Astrocyte (in vitro differentiated cells and primary cell): ENCODE results near the gene ATIC. TPM values are rescaled to one million over a fixed set of nuclear protein-coding genes. Genes with fewer than 3 reads are reported as not detected.

Experiments
- DNase-seq: peaks from one replicate; pipeline ENCODE4 v3.0.0-alpha.2; 2010; ENCODE audit warnings: low read depth
- FAIRE-seq: peaks from 2 replicates; lab custom pipeline; 2011; peaks lifted over from hg19 to GRCh38; lab: Jason Lieb, UNC
- H2AFZ ChIP-seq: 2 replicates; pipeline ENCODE4 v1.6.0; 2012; ENCODE audit warnings: low read depth, low read length, inconsistent platforms
- H3K27ac ChIP-seq: 2 replicates; pipeline ENCODE4 v1.5.1; 2011; ENCODE audit warnings: low read depth, low read length, inconsistent platforms
- H3K27me3 ChIP-seq: 2 replicates; pipeline ENCODE4 v1.6.0; 2011; ENCODE audit warnings: low read length, inconsistent platforms; ENCODE audit not compliant: insufficient read depth
- H3K36me3 ChIP-seq: 2 replicates; pipeline ENCODE4 v1.5.1; 2011; ENCODE audit warnings: low read length, inconsistent platforms; ENCODE audit not compliant: insufficient read depth
- H3K4me1 ChIP-seq: 2 replicates; pipeline ENCODE4 v1.5.1; 2011; ENCODE audit warnings: low read length, inconsistent platforms; ENCODE audit not compliant: insufficient read depth
- H3K4me2 ChIP-seq: 2 replicates; pipeline ENCODE4 v1.6.0; 2012; ENCODE audit warnings: low read length, inconsistent platforms
- H3K4me3 ChIP-seq: 2 replicates; pipeline ENCODE4 v1.5.1; 2011; ENCODE audit warnings: low read depth, mild to moderate bottlenecking, low read length, inconsistent platforms; ENCODE audit not compliant: insufficient read depth
- H3K79me2 ChIP-seq: 2 replicates; pipeline ENCODE4 v1.6.0; 2012; ENCODE audit warnings: mild to moderate bottlenecking, low read length, inconsistent platforms; ENCODE audit not compliant: insufficient read depth
- H3K9ac ChIP-seq: 2 replicates; pipeline ENCODE4 v1.6.0; 2012; ENCODE audit warnings: mild to moderate bottlenecking, low read length, inconsistent platforms
- H3K9me3 ChIP-seq: 2 replicates; pipeline ENCODE4 v1.5.1; 2012; ENCODE audit warnings: low read depth, mild to moderate bottlenecking, low read length, inconsistent platforms; ENCODE audit not compliant: insufficient read depth
- H4K20me1 ChIP-seq: 2 replicates; pipeline ENCODE4 v1.6.0; 2012; ENCODE audit warnings: low read length, inconsistent platforms; ENCODE audit not compliant: insufficient read depth
- H3K27ac Mint-ChIP-seq: one replicate; pipeline ENCODE4 v1.8.0; 2021; ENCODE audit warnings: mild to moderate bottlenecking, mixed read lengths; ENCODE audit not compliant: unreplicated experiment
- H3K27me3 Mint-ChIP-seq: one replicate; pipeline ENCODE4 v1.8.0; 2021; ENCODE audit warnings: low read depth, mixed read lengths; ENCODE audit not compliant: unreplicated experiment
- H3K36me3 Mint-ChIP-seq: one replicate; pipeline ENCODE4 v1.8.0; 2021; ENCODE audit warnings: low read depth, mixed read lengths; ENCODE audit not compliant: unreplicated experiment
- H3K4me1 Mint-ChIP-seq: one replicate; pipeline ENCODE4 v1.8.0; 2021; ENCODE audit warnings: low read depth, mixed read lengths; ENCODE audit not compliant: unreplicated experiment
- H3K4me3 Mint-ChIP-seq: one replicate; pipeline ENCODE4 v1.8.0; 2021; ENCODE audit warnings: mild to moderate bottlenecking, moderate library complexity, mixed read lengths; ENCODE audit not compliant: unreplicated experiment
- H3K9me3 Mint-ChIP-seq: one replicate; pipeline ENCODE4 v1.8.0; 2021; ENCODE audit warnings: mild to moderate bottlenecking, mixed read lengths; ENCODE audit not compliant: unreplicated experiment
- CTCF ChIP-seq: IDR thresholded peaks from 2 replicates; pipeline ENCODE4 v1.5.1; 2011; ENCODE audit warnings: low read depth, mild to moderate bottlenecking, inconsistent platforms, low read length, moderate library complexity; ENCODE audit not compliant: insufficient read depth
- EZH2 ChIP-seq: IDR thresholded peaks from 2 replicates; pipeline ENCODE4 v1.6.1; 2012; ENCODE audit warnings: mild to moderate bottlenecking, low read length, inconsistent platforms; ENCODE audit not compliant: insufficient read depth
- total RNA-seq: library from RNA; stranded (reverse); gene quantifications from 2 replicates; pipeline ENCODE4 v1.2.1, GENCODE V29; 2021

Gene ATIC
- total RNA-seq, 1 donor from 2014 or later: 61.1 TPM

- H3K4me1 ChIP-seq: peaks cover 10% of the 10 kb centered on the region
- no peak overlapping the region for H2AFZ ChIP-seq
- DNase-seq (no peak), FAIRE-seq (no peak)
- Mint-ChIP-seq H3K27me3 (no peaks in the 10 kb centered on the region), H3K36me3 (peaks cover 16% of the 10 kb centered on the region), H3K27ac (no peak overlapping the region), H3K4me3 (peak overlapping the region; percentile 94), H3K4me1 (peaks cover 9% of the 10 kb centered on the region), H3K9me3 (no peaks in the 10 kb centered on the region)
- peaks cover 15% of the 10 kb centered on the region for H3K36me3 ChIP-seq
- peak overlapping the region; percentile 93 for H3K4me2 ChIP-seq
- TF ChIP-seq EZH2 (no peak), CTCF (no peak)
- no peak overlapping the region for H3K27ac ChIP-seq
- no peak overlapping the region for H3K9ac ChIP-seq
- peaks cover 40% of the 10 kb centered on the region for H3K79me2 ChIP-seq
- H4K20me1 ChIP-seq: no peaks in the 10 kb centered on the region
- H3K4me3 ChIP-seq: peak overlapping the region; percentile 96
- H3K27me3 ChIP-seq: no peaks in the 10 kb centered on the region
- no peaks in the 10 kb centered on the region for H3K9me3 ChIP-seq
Measured at GRCh38 chr2:215313255-215313613, 1.4 kb downstream of the ATIC start.

- no peaks in the 10 kb centered on the region for H3K9me3 Mint-ChIP-seq
- no peak overlapping the region for H3K4me3 Mint-ChIP-seq
- peaks cover 9% of the 10 kb centered on the region for H3K4me1 Mint-ChIP-seq
- H3K4me1 ChIP-seq: peaks cover 10% of the 10 kb centered on the region
- no peak overlapping the region for H3K9ac ChIP-seq
- no peaks in the 10 kb centered on the region for H3K27me3 Mint-ChIP-seq
- no peak for TF ChIP-seq CTCF
- TF ChIP-seq EZH2: no peak
- no peak overlapping the region for H3K27ac ChIP-seq
- peaks cover 40% of the 10 kb centered on the region for H3K79me2 ChIP-seq
- FAIRE-seq (no peak), DNase-seq (no peak)
- H2AFZ ChIP-seq: no peak overlapping the region
- no peaks in the 10 kb centered on the region for H3K27me3 ChIP-seq
- H3K36me3 Mint-ChIP-seq: peaks cover 18% of the 10 kb centered on the region
- H3K27ac Mint-ChIP-seq: no peak overlapping the region
- peaks cover 26% of the 10 kb centered on the region for H3K36me3 ChIP-seq
- H3K4me2 ChIP-seq: no peak overlapping the region
- no peaks in the 10 kb centered on the region for H3K9me3 ChIP-seq
- H3K4me3 ChIP-seq: no peak overlapping the region
- H4K20me1 ChIP-seq: no peaks in the 10 kb centered on the region
Measured at GRCh38 chr2:215314896-215315295, 3.0 kb downstream of the ATIC start.

- Histone ChIP-seq H3K4me2 (no peak overlapping the region), H3K4me3 (no peak overlapping the region), H3K4me1 (peaks cover 10% of the 10 kb centered on the region), H3K9ac (no peak overlapping the region), H2AFZ (no peak overlapping the region), H3K36me3 (peaks cover 30% of the 10 kb centered on the region), H3K9me3 (no peaks in the 10 kb centered on the region), H4K20me1 (no peaks in the 10 kb centered on the region), H3K27me3 (no peaks in the 10 kb centered on the region), H3K27ac (no peak overlapping the region), H3K79me2 (peaks cover 40% of the 10 kb centered on the region)
- Mint-ChIP-seq H3K4me1 (peaks cover 9% of the 10 kb centered on the region), H3K9me3 (no peaks in the 10 kb centered on the region), H3K36me3 (peaks cover 19% of the 10 kb centered on the region), H3K27me3 (no peaks in the 10 kb centered on the region), H3K4me3 (no peak overlapping the region), H3K27ac (no peak overlapping the region)
- FAIRE-seq (no peak), DNase-seq (no peak)
- TF ChIP-seq CTCF: no peak
- no peak for TF ChIP-seq EZH2
Measured at GRCh38 chr2:215315301-215315700, 3.4 kb downstream of the ATIC start.
